Measurements from ENCODE around the gene ZC3H7A.

GRCh38 chr16:11793840-11794239, 3.2 kb downstream of the ZC3H7A start:
- no peak for TF ChIP-seq POLR2A (IDR thresholded peaks at IDR 0.05)
- no peak for TF ChIP-seq CTCF (IDR thresholded peaks at IDR 0.05)

Measured in esophagus squamous epithelium (tissue), 4 donors.